A673 (cell line): ENCODE results near the gene CADPS2. TPM values are rescaled to one million over a fixed set of nuclear protein-coding genes. Genes with fewer than 3 reads are reported as not detected.

ENCODE experiments used
- BruUV-seq: library from RNA; stranded (reverse); fragments of 400-500 nt; replicated peaks from 2 replicates; lab custom pipeline; 2021; lab: Mats Ljungman, UMichigan
- CTCF ChIA-PET: fragments of 300-600 bp; sonication (Branson Sonifier 250); formaldehyde crosslinking; loops from one replicate; lab custom pipeline; 2022; ENCODE audit warnings: antibody characterized with exemption; lab: Charles Lee
- POLR2A ChIA-PET: fragments of 300-600 bp; sonication (Branson Sonifier 250); formaldehyde crosslinking; loops from one replicate; lab custom pipeline; 2022; ENCODE audit warnings: antibody characterized with exemption; ENCODE audit not compliant: low non-redundant PET; lab: Charles Lee
- DNase-seq: peaks from one replicate; pipeline ENCODE4 v3.0.0-alpha.2; 2015; ENCODE audit warnings: low spot score
- H3K27ac ChIP-seq: fragments of 200-600 bp; sonication (generic); 2 replicates; pipeline ENCODE4 v1.5.1; 2016; ENCODE audit warnings: mixed run types, low read depth, mild to moderate bottlenecking, mixed read lengths, antibody characterized with exemption, low read length; ENCODE audit not compliant: poor library complexity, severe bottlenecking
- H3K27me3 ChIP-seq: fragments of 200-600 bp; sonication (generic); replicated peaks from 2 replicates; pipeline ENCODE4 v1.6.1; 2017; ENCODE audit warnings: mixed run types, low read depth, mild to moderate bottlenecking, mixed read lengths, antibody characterized with exemption, low read length; ENCODE audit not compliant: insufficient read depth, poor library complexity
- H3K36me3 ChIP-seq: fragments of 200-600 bp; sonication (generic); 2 replicates; pipeline ENCODE4 v1.6.1; 2016; ENCODE audit warnings: mixed run types, mild to moderate bottlenecking, mixed read lengths, antibody characterized with exemption, low read length; ENCODE audit not compliant: insufficient read depth, poor library complexity, severe bottlenecking
- H3K4me1 ChIP-seq: fragments of 200-600 bp; sonication (generic); 2 replicates; pipeline ENCODE4 v1.6.1; 2017; ENCODE audit warnings: mixed run types, mild to moderate bottlenecking, mixed read lengths, antibody characterized with exemption, low read length; ENCODE audit not compliant: insufficient read depth, poor library complexity, severe bottlenecking
- H3K4me3 ChIP-seq: fragments of 200-600 bp; sonication (generic); 2 replicates; pipeline ENCODE4 v1.5.1; 2016; ENCODE audit warnings: low read depth, mixed run types, mild to moderate bottlenecking, mixed read lengths, low read length; ENCODE audit not compliant: poor library complexity, severe bottlenecking
- H3K9me3 ChIP-seq: fragments of 200-600 bp; sonication (generic); 2 replicates; pipeline ENCODE4 v1.6.1; 2016; ENCODE audit warnings: mixed run types, low read depth, mild to moderate bottlenecking, mixed read lengths, antibody characterized with exemption, low read length; ENCODE audit not compliant: poor library complexity, severe bottlenecking
- CTCF ChIP-seq: fragments of 300-800, 200-600 bp; sonication (generic); conservative IDR thresholded peaks from 2 replicates; pipeline ENCODE4 v1.5.1; 2017; ENCODE audit warnings: low read depth, mild to moderate bottlenecking, antibody characterized with exemption, low read length, moderate library complexity, mixed read lengths
- EZH2 ChIP-seq: fragments of 200-600 bp; sonication (generic); IDR thresholded peaks from 2 replicates; pipeline ENCODE4 v1.6.1; 2017; ENCODE audit warnings: borderline replicate concordance, low read depth, mild to moderate bottlenecking, mixed read lengths, antibody characterized with exemption, low read length; ENCODE audit not compliant: poor library complexity, severe bottlenecking
- intact Hi-C: fragments of 100-400 bp; cut with micrococcal nuclease; formaldehyde crosslinking; loops from one replicate; pipeline ENCODE4 v1.10.0; 2022; ENCODE audit not compliant: unreplicated experiment
- total RNA-seq: library from RNA; stranded (reverse); gene quantifications from 2 replicates; pipeline ENCODE4 v1.2.3, GENCODE V29; 2021

CADPS2 gene
- total RNA-seq, 1 experiment from 2014 or later, result 81.3 TPM

GRCh38 chr7:122803323-122803722 lies 82.9 kb downstream of the CADPS2 start:
- TF ChIP-seq CTCF (peak; percentile 70), EZH2 (no peak)
- H3K4me1 ChIP-seq, result peaks cover 54% of the 10 kb centered on the region
- POLR2A ChIA-PET, result interaction anchor here (0.7 kb wide), 1 partner anchor 32 kb away, joined by 14 read pairs; no protein-coding TSS in a partner anchor
- peak; percentile 86 for DNase-seq
- H3K27ac ChIP-seq, result peak overlapping the region; percentile 72
- H3K27me3 ChIP-seq, result no peaks in the 10 kb centered on the region
- BruUV-seq, result no TSS peak
- intact Hi-C loops, result loop anchor here (5.0 kb wide), 3 partner anchors 84 to 349 kb away; partner anchors contain the start of gene CADPS2
- no peaks in the 10 kb centered on the region for H3K9me3 ChIP-seq
- CTCF ChIA-PET, result interaction anchor here (1.2 to 1.5 kb wide), 2 partner anchors 12 to 25 kb away, joined by 3 to 8 read pairs; no protein-coding TSS in a partner anchor
- no peak overlapping the region for H3K4me3 ChIP-seq
- H3K36me3 ChIP-seq, result no peaks in the 10 kb centered on the region

GRCh38 chr7:122802301-122802751 lies 83.9 kb downstream of the CADPS2 start:
- H3K4me1 ChIP-seq, result peaks cover 54% of the 10 kb centered on the region
- POLR2A ChIA-PET, result no interaction called here
- intact Hi-C loops, result loop anchor here (5.0 kb wide), 3 partner anchors 85 to 350 kb away; partner anchors contain the start of gene CADPS2
- H3K27me3 ChIP-seq, result no peaks in the 10 kb centered on the region
- BruUV-seq, result no TSS peak
- DNase-seq, result peak; percentile 87
- no peak overlapping the region for H3K4me3 ChIP-seq
- H3K36me3 ChIP-seq, result no peaks in the 10 kb centered on the region
- CTCF ChIA-PET, result interaction anchor here (0.6 to 1.5 kb wide), 2 partner anchors 11 to 76 kb away, joined by 4 to 8 read pairs; no protein-coding TSS in a partner anchor
- H3K9me3 ChIP-seq, result no peaks in the 10 kb centered on the region
- H3K27ac ChIP-seq, result peak overlapping the region; percentile 56
- TF ChIP-seq CTCF (no peak), EZH2 (no peak)

- POLR2A ChIA-PET, result no interaction called here
- peaks cover 15% of the 10 kb centered on the region for H3K36me3 ChIP-seq
- no peaks in the 10 kb centered on the region for H3K27me3 ChIP-seq
- H3K9me3 ChIP-seq, result no peaks in the 10 kb centered on the region
- no TSS peak for BruUV-seq
- no peak overlapping the region for H3K4me3 ChIP-seq
- intact Hi-C loops, result no loop called here
- H3K4me1 ChIP-seq, result peaks cover 29% of the 10 kb centered on the region
- CTCF ChIA-PET, result interaction anchor here (2.0 kb wide), 1 partner anchor 11 kb away, joined by 8 read pairs; no protein-coding TSS in a partner anchor
- no peak for TF ChIP-seq EZH2
- no peak for TF ChIP-seq CTCF
- no peak overlapping the region for H3K27ac ChIP-seq
- DNase-seq, result no peak
These were observed 94.2 kb downstream of the CADPS2 start for GRCh38 chr7:122791959-122792545.
